ENCODE measurements around the gene ABCB8. TPM values are rescaled to one million over a fixed set of nuclear protein-coding genes. Genes with fewer than 3 reads are reported as not detected.

ABCB8 gene
- total RNA-seq, 4 donors from 2014 or later: 21.0 to 49.0 (median 31.6) TPM

- Histone ChIP-seq H3K9me3 (no peaks in the 10 kb centered on the region), H3K4me1 (peaks cover 0 to 60% (median 42%) of the 10 kb centered on the region in 4 donors), H3K27ac (peak overlapping the region; percentile 93 to 97 (median 96)), H3K27me3 (no peaks in the 10 kb centered on the region), H3K4me3 (peak overlapping the region; percentile 72 to 91 (median 80)), H3K36me3 (peaks cover 5 to 17% (median 6%) of the 10 kb centered on the region in 3 donors)
- TF ChIP-seq EP300 (IDR thresholded peaks at IDR 0.05) (no peak), POLR2A (IDR thresholded peaks at IDR 0.05) (no peak), CTCF (IDR thresholded peaks at IDR 0.05) (no peak)
- 2 to 3% methylated on average over 16 to 17 of the region's 17 CpGs for WGBS, 2 donors
- DNase-seq (ENCODE audit: low spot score in 2 of 2): no peak
These were observed 31.8 kb downstream of the ABCB8 start for GRCh38 chr7:151060113-151060415.

DNA sequence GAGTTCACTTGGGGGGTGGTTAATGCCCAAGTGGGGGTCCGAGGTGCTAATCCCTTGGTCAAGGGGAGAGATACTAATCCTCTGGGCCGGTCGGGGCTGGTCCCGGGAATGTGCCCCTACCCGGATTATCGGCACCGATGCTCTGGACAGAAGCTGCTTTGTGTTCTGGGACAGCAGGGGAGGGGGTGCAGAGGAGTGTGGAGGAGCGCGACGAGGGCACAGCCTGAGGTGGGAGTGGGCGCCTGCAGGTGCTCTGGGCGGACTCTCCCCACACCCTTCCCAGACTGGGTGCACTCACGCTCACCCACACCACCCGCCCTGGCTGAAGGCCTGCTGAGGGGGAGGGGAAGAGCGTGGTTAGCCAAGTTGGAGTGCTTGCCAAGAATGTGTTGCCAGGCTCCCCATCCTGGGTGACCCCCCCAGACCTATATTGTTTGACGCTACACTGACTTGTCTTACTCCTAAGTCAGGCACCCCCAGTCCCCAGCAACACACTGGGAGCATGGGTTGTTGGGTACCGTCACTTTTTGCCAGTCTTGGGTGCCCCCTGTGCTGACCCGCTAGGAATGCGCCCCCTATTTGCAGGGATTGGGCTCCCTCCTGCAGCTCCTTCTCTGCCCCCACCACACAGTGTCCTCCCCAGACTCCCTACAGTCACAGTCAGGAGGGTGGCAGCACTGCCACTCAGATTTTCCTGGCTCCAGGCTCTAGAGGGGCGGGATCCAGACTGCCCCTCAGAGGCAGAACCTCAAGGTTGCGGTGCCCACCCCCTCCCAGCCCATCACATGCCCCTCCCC lies 32.4 kb downstream of the ABCB8 start:
- TF ChIP-seq EP300 (IDR thresholded peaks at IDR 0.05) (peak in 1 of 2 donors; percentile 35), POLR2A (IDR thresholded peaks at IDR 0.05) (no peak), CTCF (IDR thresholded peaks at IDR 0.05) (peak in 3 of 5 experiments; percentile 20 to 28 (median 28))
- Histone ChIP-seq H3K9me3 (no peaks in the 10 kb centered on the region), H3K4me3 (peak overlapping the region; percentile 72 to 91 (median 80)), H3K4me1 (peaks cover 0 to 60% (median 42%) of the 10 kb centered on the region in 4 donors), H3K27ac (peak overlapping the region; percentile 93 to 97 (median 96)), H3K36me3 (peaks cover 5 to 19% (median 6%) of the 10 kb centered on the region in 3 donors), H3K27me3 (no peaks in the 10 kb centered on the region)
- WGBS, 2 donors: 7 to 9% methylated on average over 13 to 21 of the region's 21 CpGs
- no peak for DNase-seq (ENCODE audit: low spot score in 2 of 2)

DNA sequence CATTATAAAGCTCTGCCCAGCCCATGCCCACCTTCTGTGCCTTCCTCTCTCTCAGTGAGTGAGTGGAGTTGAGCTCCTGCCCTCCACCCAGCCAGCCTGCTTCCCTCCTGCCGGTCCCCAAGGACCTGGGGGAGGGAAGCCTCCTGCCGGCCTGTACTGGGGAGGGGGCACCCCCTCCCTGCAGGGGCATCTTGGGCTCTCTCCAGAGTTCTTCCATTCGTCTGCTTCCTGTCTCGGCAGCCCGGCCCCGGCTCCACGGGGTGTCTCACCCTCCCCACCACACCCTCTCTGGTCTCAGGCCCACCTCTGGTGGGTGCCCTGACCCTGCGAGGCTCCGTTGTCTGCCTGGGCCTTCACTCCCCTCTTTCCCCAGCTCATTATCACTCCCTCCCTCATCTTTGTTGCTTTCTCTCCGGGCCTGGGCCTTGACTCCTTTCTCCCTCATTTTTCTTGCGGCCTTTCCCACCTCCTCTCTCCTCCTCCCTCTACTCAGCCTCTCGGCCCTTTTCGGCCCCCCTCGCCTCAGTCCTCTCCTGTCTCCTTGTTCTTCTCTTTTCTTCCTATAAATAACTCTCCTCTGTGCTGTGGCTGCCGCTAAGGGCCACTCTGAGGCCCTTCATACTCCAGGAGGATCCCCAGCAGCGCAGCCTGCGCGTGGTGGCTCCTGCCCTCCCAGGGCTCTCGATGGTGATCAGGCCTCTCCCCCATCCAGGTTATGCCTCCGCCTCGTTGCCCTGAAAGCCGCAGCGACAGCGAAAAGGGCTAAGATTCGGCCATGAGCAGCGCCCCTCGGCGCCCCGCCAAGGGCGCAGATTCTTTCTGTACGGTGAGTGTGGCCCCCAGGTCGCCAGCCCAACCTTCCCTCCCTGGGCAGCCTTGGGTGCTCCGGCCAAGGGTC lies 33.2 kb downstream of the ABCB8 start:
- peak overlapping the region; percentile 93 to 97 (median 96) for H3K27ac ChIP-seq
- peak overlapping the region in 2 of 4 donors; percentile 29 to 86 for H3K4me3 ChIP-seq
- H3K4me1 ChIP-seq: peaks cover 0 to 60% (median 42%) of the 10 kb centered on the region in 4 donors
- no peaks in the 10 kb centered on the region for H3K9me3 ChIP-seq
- DNase-seq (ENCODE audit: low spot score in 2 of 2): no peak
- TF ChIP-seq EP300 (IDR thresholded peaks at IDR 0.05) (no peak), POLR2A (IDR thresholded peaks at IDR 0.05) (no peak), CTCF (IDR thresholded peaks at IDR 0.05) (no peak)
- peaks cover 5 to 27% (median 6%) of the 10 kb centered on the region in 3 donors for H3K36me3 ChIP-seq
- no peaks in the 10 kb centered on the region for H3K27me3 ChIP-seq
- WGBS, 2 donors: 45 to 54% methylated on average over 31 to 33 of the region's 33 CpGs

DNA sequence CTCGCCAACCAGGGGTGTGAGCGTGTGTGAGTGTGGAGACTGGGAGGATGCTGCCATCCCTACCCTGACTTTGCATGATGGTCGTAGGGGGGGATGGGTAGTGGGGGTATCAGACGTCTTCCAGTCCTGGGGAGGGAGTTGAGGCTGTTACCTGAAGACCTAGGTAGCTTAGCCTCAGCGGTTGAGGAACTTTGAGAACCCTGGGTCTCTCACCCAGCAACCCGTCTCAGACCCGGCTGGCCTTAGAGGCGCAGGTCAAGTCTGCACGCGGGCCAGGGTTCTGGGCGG lies 33.8 kb downstream of the ABCB8 start:
- Histone ChIP-seq H3K27ac (peak overlapping the region; percentile 93 to 97 (median 96)), H3K9me3 (no peaks in the 10 kb centered on the region), H3K4me3 (no peak overlapping the region), H3K4me1 (peaks cover 0 to 54% (median 37%) of the 10 kb centered on the region in 4 donors), H3K27me3 (no peaks in the 10 kb centered on the region), H3K36me3 (peaks cover 5 to 33% (median 6%) of the 10 kb centered on the region in 3 donors)
- no peak for DNase-seq (ENCODE audit: low spot score in 2 of 2)
- TF ChIP-seq EP300 (IDR thresholded peaks at IDR 0.05): no peak
- TF ChIP-seq CTCF (IDR thresholded peaks at IDR 0.05): no peak
- no peak for TF ChIP-seq POLR2A (IDR thresholded peaks at IDR 0.05)
- WGBS, 2 donors: 55 to 90% methylated on average over 2 to 10 of the region's 11 CpGs

All from tibial nerve (tissue), 4 donors.